K562 (cell line): ENCODE results near the gene PIGT. TPM values are rescaled to one million over a fixed set of nuclear protein-coding genes. Genes with fewer than 3 reads are reported as not detected.

ENCODE experiments used
- ATAC-seq: fragments of 200-7000 bp; cut with Tn5 transposase; 3 replicates; pipeline ENCODE4 v1.9.1; 2020; ENCODE audit warnings: moderate library complexity
- BruUV-seq: library from RNA; stranded (reverse); fragments of 400-500 nt; replicated peaks from 2 replicates; lab custom pipeline; 2021; lab: Mats Ljungman, UMichigan
- CTCF ChIA-PET: fragments of 300-600 bp; formaldehyde crosslinking; extraction: SDS; loops from one replicate; lab custom pipeline; 2021; ENCODE audit warnings: low intra/inter-chr PET ratio; lab: Yijun Ruan, JAX
- POLR2A ChIA-PET: fragments of 300-600, 350-650 bp; sonication (Branson Sonifier 250); formaldehyde crosslinking; extraction: SDS; loops from one replicate; lab custom pipeline; 2021; ENCODE audit warnings: antibody characterized with exemption, inconsistent platforms; lab: Yijun Ruan, JAX
- DNase-seq, 4 experiments: peaks; one replicate each; pipeline versions ENCODE4 v3.0.0 to v3.0.0-alpha.2; 2011 to 2018; ENCODE audit warnings: low spot score in 3 of 4, mixed read lengths in 3 of 4; ENCODE audit errors: extremely low read depth in 1 of 4
- FAIRE-seq: peaks from 2 replicates; lab custom pipeline; 2011; peaks lifted over from hg19 to GRCh38; lab: Jason Lieb, UNC
- H2AFZ ChIP-seq: 2 replicates; pipeline ENCODE4 v1.6.0; 2011; ENCODE audit warnings: low read depth, low read length, control low read depth, inconsistent platforms
- H3K27ac ChIP-seq: fragments of 200-600 bp; 3 replicates; pipeline ENCODE4 v1.8.0; 2011; ENCODE audit warnings: low read depth, mild to moderate bottlenecking, control low read depth, inconsistent platforms, low read length, moderate library complexity, mixed read lengths; ENCODE audit errors: extremely low read depth
- H3K27me3 ChIP-seq, 2 experiments: fragments of 300-600 bp in 1 of 2; 2 replicates in 1 of 2; 3 replicates in 1 of 2; pipeline versions ENCODE4 v1.6.0 to v1.8.0; 2011; ENCODE audit warnings: inconsistent platforms in 2 of 2, low read length in 2 of 2, mild to moderate bottlenecking in 1 of 2, mixed read lengths in 1 of 2, moderate library complexity in 1 of 2; ENCODE audit not compliant: control insufficient read depth in 2 of 2, insufficient read depth in 2 of 2
- H3K36me3 ChIP-seq: fragments of 300-600 bp; 3 replicates; pipeline ENCODE4 v1.8.0; 2011; ENCODE audit warnings: mild to moderate bottlenecking, low read length, inconsistent platforms; ENCODE audit not compliant: control insufficient read depth, insufficient read depth
- H3K4me1 ChIP-seq, 2 experiments: fragments of 200-600 bp in 1 of 2; replicated peaks in 1 of 2; 2 replicates in 1 of 2; 3 replicates in 1 of 2; pipeline versions ENCODE4 v1.5.1 to v1.8.0; 2011; ENCODE audit warnings: inconsistent platforms in 2 of 2, low read length in 2 of 2, mild to moderate bottlenecking in 1 of 2, mixed read lengths in 1 of 2, moderate library complexity in 1 of 2; ENCODE audit not compliant: control insufficient read depth in 2 of 2, insufficient read depth in 2 of 2
- H3K4me2 ChIP-seq: 2 replicates; pipeline ENCODE4 v1.6.1; 2011; ENCODE audit warnings: low read length, control low read depth, inconsistent platforms, mixed read lengths; ENCODE audit not compliant: insufficient read depth
- H3K4me3 ChIP-seq: fragments of 200-600 bp; sonication (generic), shearing (Covaris generic); 2 replicates; pipeline ENCODE4 v1.5.1; 2016; ENCODE audit warnings: control low read depth, inconsistent platforms
- H3K79me2 ChIP-seq: fragments of 200-600 bp; 3 replicates; pipeline ENCODE4 v1.8.0; 2011; ENCODE audit warnings: low read length, inconsistent platforms; ENCODE audit not compliant: control insufficient read depth, insufficient read depth
- H3K9ac ChIP-seq, 2 experiments: 2 replicates each; pipeline versions ENCODE4 v1.6.0 to v1.6.1; 2011; ENCODE audit warnings: low read depth in 2 of 2, low read length in 2 of 2, control low read depth in 1 of 2, inconsistent platforms in 1 of 2, mild to moderate bottlenecking in 1 of 2, mixed read lengths in 1 of 2; ENCODE audit not compliant: insufficient read depth in 1 of 2
- H3K9me1 ChIP-seq: one replicate; pipeline ENCODE4 v1.6.0; 2011; ENCODE audit warnings: inconsistent platforms, mild to moderate bottlenecking, low read length, moderate library complexity; ENCODE audit not compliant: control insufficient read depth, insufficient read depth
- H3K9me3 ChIP-seq: replicated peaks from 2 replicates; pipeline ENCODE4 v1.5.1; 2011; ENCODE audit warnings: low read depth, low read length, inconsistent platforms; ENCODE audit not compliant: control insufficient read depth, insufficient read depth
- H4K20me1 ChIP-seq: replicated peaks from 2 replicates; pipeline ENCODE4 v1.6.1; 2011; ENCODE audit warnings: low read length, inconsistent platforms, mixed read lengths; ENCODE audit not compliant: control insufficient read depth, insufficient read depth
- CTBP1 ChIP-seq: fragments of 450-650 bp; IDR thresholded peaks from 2 replicates; pipeline ENCODE4 v1.6.1; 2016; ENCODE audit warnings: borderline replicate concordance
- DEAF1 ChIP-seq: fragments of 450-650 bp; formaldehyde crosslinking; IDR thresholded peaks from 2 replicates; pipeline ENCODE4 v1.4.0; 2020; ENCODE audit warnings: mild to moderate bottlenecking, moderate library complexity
- MEIS2 ChIP-seq: fragments of 450-650 bp; IDR thresholded peaks from 2 replicates; pipeline ENCODE4 v1.6.1; 2014; ENCODE audit warnings: mild to moderate bottlenecking; ENCODE audit not compliant: partially characterized antibody
- MITF ChIP-seq: IDR thresholded peaks from 2 replicates; pipeline ENCODE4 v1.6.1; 2014; ENCODE audit warnings: antibody characterized with exemption
- OTX1 ChIP-seq: fragments of 450-650 bp; formaldehyde crosslinking; IDR thresholded peaks from 2 replicates; pipeline ENCODE4 v1.4.0; 2022; ENCODE audit warnings: mild to moderate bottlenecking
- RAD21 ChIP-seq, 2 experiments: fragments of 250-450 bp in 1 of 2; fragments of 450-650 bp in 1 of 2; sonication (Bioruptor Pico) in 1 of 2; formaldehyde crosslinking in 1 of 2; IDR thresholded peaks in 1 of 2; conservative IDR thresholded peaks in 1 of 2; 2 replicates each; pipeline versions ENCODE4 v1.4.0 to v1.8.0; 2020 to 2022; ENCODE audit warnings: mild to moderate bottlenecking in 2 of 2, moderate library complexity in 1 of 2
- REST ChIP-seq, 2 experiments: fragments of 450-650 bp; formaldehyde crosslinking in 1 of 2; IDR thresholded peaks; 2 replicates each; pipeline versions ENCODE4 v1.4.0 to v1.6.1; 2014 to 2020; ENCODE audit warnings: mild to moderate bottlenecking in 2 of 2, borderline replicate concordance in 1 of 2, low read depth in 1 of 2
- SIRT6 ChIP-seq: IDR thresholded peaks from one replicate; pipeline ENCODE4 v1.6.1; 2012; ENCODE audit warnings: low read depth, mild to moderate bottlenecking, control low read depth, inconsistent platforms, low read length, moderate library complexity
- USF1 ChIP-seq: sonication (generic); formaldehyde crosslinking; IDR thresholded peaks from 2 replicates; pipeline ENCODE4 v1.9.0; 2022; ENCODE audit warnings: mild to moderate bottlenecking, missing genetic modification reagents
- WGBS: fragments of 100-300 bp; shearing (Covaris generic); methylation state at CpG from one replicate; pipeline ENCODE4 v1.1.6; 2016; ENCODE audit warnings: low coverage, mixed read lengths; ENCODE audit not compliant: insufficient coverage; ENCODE audit errors: missing lambda C conversion rate; 5-methylcytosine and 5-hydroxymethylcytosine counted together
- in situ Hi-C: fragments of 300-500 bp; cut with MboI; formaldehyde crosslinking; loops from 4 replicates; pipeline ENCODE4 v1.15.0; 2018; ENCODE audit warnings: inconsistent platforms, mixed read lengths
- intact Hi-C: fragments of 100-400 bp; cut with micrococcal nuclease; formaldehyde crosslinking; loops from 2 replicates; pipeline ENCODE4 v1.14.2; 2022
- polyA plus RNA-seq, 8 experiments: library from polyadenylated mRNA; depleted of rRNA in 4 of 8; stranded (reverse) in 5 of 8; unstranded in 3 of 8; fragments of >200 nt; fragmentation: Nextera tagmentation in 2 of 8; fragmentation: Illumina TruSeq in 1 of 8; extraction: Ambion mirVana in 2 of 8; extraction: Trizol in 1 of 8; gene quantifications; 2 replicates each; pipeline versions ENCODE4 v1.2.1 to v1.2.3, GENCODE V29; 2011 to 2014; ENCODE audit warnings: inconsistent platforms in 1 of 8, missing spikeins in 1 of 8
- total RNA-seq, 7 experiments: library from RNA; depleted of rRNA in 6 of 7; stranded (reverse); fragments of >200 nt in 6 of 7; fragmentation: Illumina TruSeq in 2 of 7; extraction: Trizol in 2 of 7; gene quantifications; 2 replicates each; pipeline versions ENCODE4 v1.2.1 to v1.2.3, GENCODE V29; 2011 to 2021; ENCODE audit warnings: low replicate concordance in 1 of 7

The PIGT gene
- total and polyA plus RNA-seq, 9 of the 15 experiments (the other 6 are each of a cell fraction or from before 2014, with no cell fraction given) = 14.6 to 108 (median 46.9) TPM

- H3K9me1 ChIP-seq = no peaks in the 10 kb centered on the region
- no peaks in the 10 kb centered on the region for H3K4me1 ChIP-seq
- ChIA-PET POLR2A (no interaction called here), CTCF (interaction anchor here (1.2 kb wide), 1 partner anchor 315 kb away, joined by 4 read pairs; no protein-coding TSS in a partner anchor)
- no peak overlapping the region for H3K9ac ChIP-seq
- no peak overlapping the region for H3K27ac ChIP-seq
- intact Hi-C loops (loop anchor here (5.0 kb wide), 1 partner anchor 316 kb away; no protein-coding TSS in a partner anchor), in situ Hi-C loops (loop anchor here (10.0 kb wide), 1 partner anchor 318 kb away; no protein-coding TSS in a partner anchor)
- no peaks in the 10 kb centered on the region for H3K36me3 ChIP-seq
- H3K4me2 ChIP-seq = no peak overlapping the region
- no peak overlapping the region for H2AFZ ChIP-seq
- BruUV-seq = no TSS peak
- WGBS = 2% methylated on average over 6 of the region's 6 CpGs
- H3K4me3 ChIP-seq = no peak overlapping the region
- H3K27me3 ChIP-seq = peaks cover 17 to 19% of the 10 kb centered on the region in 2 experiments
- peak in 3 of 4 experiments; percentile 34 to 55 (median 49) for DNase-seq
- peak; percentile 76 for FAIRE-seq
- peak; percentile 83 for ATAC-seq
- no peaks in the 10 kb centered on the region for H3K79me2 ChIP-seq
- no peaks in the 10 kb centered on the region for H3K9me3 ChIP-seq
- no peaks in the 10 kb centered on the region for H4K20me1 ChIP-seq
- 0 out of 2 replicates have a peak, but pooled peaks have one; percentile 22 for TF ChIP-seq CTBP1
- peak; percentile 23; the same call in 1 of the 2 replicates for TF ChIP-seq REST (IDR thresholded peaks at IDR 0.05; ENCODE audit: borderline replicate concordance)
- TF ChIP-seq REST (CRISPR knock-in tag; IDR thresholded peaks at IDR 0.05; ENCODE audit: low read depth) = no peak
- TF ChIP-seq RAD21 (CRISPR knock-in tag; conservative IDR thresholded peaks at IDR 0.05 in 1 of 2, IDR thresholded peaks at IDR 0.05 in 1 of 2) = peak in 1 of 2 experiments; percentile 38; a peak in 1 of 4 replicates
- no peak for TF ChIP-seq DEAF1 (CRISPR knock-in tag)
- TF ChIP-seq SIRT6 = no peak
- TF ChIP-seq OTX1 = no peak
- TF ChIP-seq MITF = peak; percentile 25; the same call in 1 of the 2 replicates
- peak; percentile 12; the same call in 1 of the 2 replicates for TF ChIP-seq USF1
- peak; percentile 12 for TF ChIP-seq MEIS2
These were observed 40.7 kb downstream of the PIGT start for GRCh38 chr20:45456632-45457031.
